Left cardiac atrium (tissue), 4 donors: ENCODE results near the gene SMIM20. TPM values are rescaled to one million over a fixed set of nuclear protein-coding genes. Genes with fewer than 3 reads are reported as not detected.
"Not testable (repeated sequence)": the region's sequence is repeated elsewhere in the genome, so short reads cannot be mapped to it uniquely, and the experiment has no call there.

Experiments used
- ATAC-seq, 2 donors: fragments of 200-7000 bp; cut with Tn5 transposase; one replicate each; pipeline ENCODE4 v1.9.1; 2020; ENCODE audit warnings: mild to moderate bottlenecking in 2 of 2, moderate library complexity in 2 of 2
- DNase-seq: peaks from one replicate; pipeline ENCODE4 v3.0.0-alpha.2; 2020
- intact Hi-C, 2 donors: fragments of 100-400 bp; cut with DNase I; formaldehyde crosslinking; loops; one replicate each; pipeline versions ENCODE4 v1.14.1 to v1.15.1; 2022 to 2023
- total RNA-seq, 2 donors: library from RNA; stranded (reverse); fragmentation: NEBNext Ultra II Directional; extraction: Animal tissue kit (Norgen Biotek cat#: 25700); gene quantifications; one replicate each; pipeline ENCODE4 v1.2.1, GENCODE V29; 2021
- donor health status: DM: no; HTN: yes; CAD: no.
- donor health status: DM: no; HTN: yes; CAD: no; lungs with severe emphysema.
- donor health status: DM: yes; HTN: yes; CAD: no.
- donor health status: Dilated cardiomyopathy.

SMIM20 gene
- total RNA-seq, 2 donors from 2014 or later = 26.6 to 34.2 TPM

DNA sequence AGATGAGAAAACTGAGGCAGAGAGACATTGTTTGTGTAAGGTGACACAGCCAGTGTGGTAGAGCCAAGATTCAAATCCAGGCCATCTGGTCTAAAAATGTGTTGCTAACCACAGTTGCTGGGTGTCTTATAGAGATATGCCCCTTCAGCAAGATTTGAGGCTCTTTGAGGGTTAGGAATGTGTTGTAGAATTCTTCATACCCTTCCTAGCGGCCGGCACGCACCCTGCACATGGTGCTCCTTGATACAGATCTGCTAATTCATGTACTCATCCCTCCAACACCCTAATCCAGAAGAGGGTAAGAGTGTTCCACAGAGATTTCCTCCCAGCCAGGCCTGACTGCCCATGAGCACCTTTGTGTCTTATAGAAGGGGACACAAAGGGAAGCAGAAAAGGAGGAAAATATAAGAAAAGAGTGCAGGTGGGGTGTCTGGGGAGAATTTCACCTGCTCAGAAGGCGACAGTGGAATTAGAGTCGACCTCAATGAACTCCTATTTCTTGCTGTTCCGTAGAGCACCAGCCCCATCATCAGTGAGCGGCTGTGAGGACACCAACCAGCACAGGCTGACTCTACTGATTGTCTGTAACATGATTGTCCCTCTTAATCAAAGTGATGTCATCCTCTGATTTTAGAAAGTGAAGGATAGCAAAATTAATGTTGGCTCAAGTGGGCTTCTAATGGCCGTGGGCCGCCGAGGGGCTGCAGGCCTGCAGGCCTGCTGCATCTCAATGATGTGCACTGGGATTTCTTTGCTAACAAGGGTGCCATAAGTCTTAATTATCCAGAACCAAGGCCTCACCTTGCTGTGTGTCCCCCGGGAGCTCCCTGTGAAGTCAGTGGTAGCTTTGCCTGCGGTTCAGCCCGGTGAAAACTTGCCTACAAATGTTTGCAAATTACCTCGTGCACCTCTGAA, 24.2 kb upstream of the SMIM20 start:
- no peak for DNase-seq
- intact Hi-C loops = no loop called here
- no peak for ATAC-seq

GRCh38 chr4:25890571-25891485, 23.2 kb upstream of the SMIM20 start:
- peak in 1 of 2 donors; percentile 23 for ATAC-seq
- DNase-seq = no peak
- intact Hi-C loops = no loop called here

GRCh38 chr4:25892796-25893195, 21.2 kb upstream of the SMIM20 start:
- DNase-seq = no peak
- peak in 1 of 2 donors; percentile 67 for ATAC-seq
- intact Hi-C loops = no loop called here

DNA sequence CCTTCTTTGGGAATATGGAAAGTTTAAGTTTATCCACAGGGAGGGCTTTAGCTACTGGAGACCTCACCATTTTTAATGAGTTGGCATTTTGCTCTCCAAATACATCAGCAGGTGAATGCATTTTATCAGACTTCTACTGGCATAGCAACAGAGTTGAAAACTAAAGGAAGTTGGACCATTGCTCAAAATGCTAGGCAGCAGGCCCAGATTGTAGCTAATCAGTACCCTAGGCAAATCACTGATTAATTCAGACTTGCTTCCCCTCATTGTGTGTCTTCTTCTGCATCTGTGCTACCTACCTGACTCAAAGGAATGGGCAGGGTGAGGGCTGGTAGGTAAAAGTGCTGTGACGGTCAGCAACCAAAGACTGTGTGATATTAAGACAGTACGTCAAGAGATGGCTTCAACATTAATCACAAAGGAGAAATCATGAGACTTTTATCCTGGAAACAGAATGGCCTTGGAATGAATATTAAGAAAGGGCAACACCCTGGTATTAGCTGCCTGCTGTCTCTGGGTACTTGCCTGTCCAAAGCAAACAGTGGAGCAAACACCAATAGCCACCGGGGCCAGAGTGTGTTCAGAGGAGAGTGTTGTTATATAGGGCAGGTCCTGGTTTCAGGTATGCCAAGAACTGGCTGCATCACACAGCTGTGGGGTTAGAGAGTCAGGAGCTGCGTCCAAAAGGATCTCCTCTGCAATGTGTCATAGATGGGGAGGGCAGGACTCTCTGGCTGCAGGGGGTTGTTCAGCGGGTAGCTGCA, 17.1 kb upstream of the SMIM20 start:
- ATAC-seq = no peak
- no peak for DNase-seq
- intact Hi-C loops = no loop called here

DNA sequence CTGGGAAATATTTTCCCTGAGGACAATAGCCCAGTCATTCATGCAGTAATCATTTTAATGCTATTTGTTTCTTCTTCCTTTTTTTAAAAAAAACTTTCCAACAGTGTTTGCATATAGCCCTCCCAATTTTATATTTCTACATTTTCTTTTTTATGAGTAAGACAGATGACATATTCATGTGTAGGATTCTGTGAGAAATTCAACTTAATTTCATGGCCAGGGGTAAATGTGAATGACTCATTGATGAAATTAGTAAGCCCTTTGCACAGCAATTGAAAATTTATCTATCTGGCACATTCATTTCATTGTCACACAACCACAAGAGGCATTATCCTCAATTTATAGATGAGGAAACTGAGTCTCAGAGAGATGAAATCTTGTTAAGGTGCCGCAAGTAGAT, 13.7 kb upstream of the SMIM20 start:
- no peak for ATAC-seq
- no peak for DNase-seq
- intact Hi-C loops = no loop called here

DNA sequence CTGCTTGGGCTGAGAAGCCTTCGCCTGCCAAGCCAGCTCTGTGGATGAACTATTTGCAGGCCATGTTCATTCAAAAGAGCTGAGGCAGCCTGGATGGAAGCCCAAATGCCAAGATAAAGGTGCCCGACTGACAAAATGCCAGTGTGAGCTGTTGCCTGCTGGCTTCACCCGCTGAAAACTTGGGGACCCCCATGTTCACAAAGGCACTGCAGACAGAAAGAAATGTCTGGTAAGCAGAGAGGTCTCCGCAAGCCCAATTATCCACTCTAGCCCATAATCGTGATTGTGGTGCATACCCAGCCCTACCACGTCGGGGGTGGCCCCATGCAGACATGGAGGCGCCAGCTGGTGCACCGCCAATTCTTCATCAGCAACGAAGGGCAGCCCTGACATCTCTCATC, 13.0 kb upstream of the SMIM20 start:
- intact Hi-C loops = no loop called here
- ATAC-seq (no peak), DNase-seq (no peak)

- intact Hi-C loops = no loop called here
- ATAC-seq (peak in 1 of 2 donors; percentile 29), DNase-seq (no peak)
Measured at GRCh38 chr4:25903900-25904747, 9.9 kb upstream of the SMIM20 start.

DNA sequence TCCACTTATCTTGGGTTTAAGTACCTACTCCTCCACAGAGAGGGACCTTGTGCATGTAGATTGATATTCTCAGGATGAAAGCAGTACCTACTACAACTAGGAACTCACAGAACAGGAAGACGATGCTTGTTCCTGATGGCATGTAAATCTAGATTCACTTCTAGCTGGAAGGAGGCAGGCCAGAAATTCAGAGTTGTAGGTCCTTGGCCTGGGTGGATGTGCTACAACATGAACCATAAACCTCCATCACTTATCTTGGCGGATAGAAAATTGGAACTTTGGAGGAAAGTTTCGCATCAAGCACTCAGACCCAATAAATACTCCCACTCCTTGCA, 9.3 kb upstream of the SMIM20 start:
- DNase-seq (no peak), ATAC-seq (no peak)
- intact Hi-C loops = no loop called here

DNA sequence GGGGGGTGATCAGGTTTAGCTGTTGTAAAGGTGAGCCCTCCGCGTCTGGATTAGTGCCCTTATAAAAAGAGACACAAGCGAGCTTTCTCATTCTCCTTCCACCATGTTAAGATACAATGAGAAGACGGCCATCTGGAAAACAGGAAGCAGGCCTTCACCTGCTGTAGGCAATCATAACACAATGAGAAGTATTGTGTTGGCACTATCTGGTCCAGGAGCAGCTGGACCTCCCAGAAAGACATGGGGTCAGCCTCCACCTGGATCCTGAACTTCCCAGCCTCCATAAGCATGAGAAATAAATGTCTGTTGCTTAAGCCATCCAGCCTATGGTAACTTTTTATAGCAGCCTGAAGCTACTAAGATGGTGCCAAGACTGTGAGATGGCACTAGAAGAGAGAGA, 8.6 kb upstream of the SMIM20 start:
- ATAC-seq (no peak), DNase-seq (no peak)
- intact Hi-C loops = no loop called here

DNA sequence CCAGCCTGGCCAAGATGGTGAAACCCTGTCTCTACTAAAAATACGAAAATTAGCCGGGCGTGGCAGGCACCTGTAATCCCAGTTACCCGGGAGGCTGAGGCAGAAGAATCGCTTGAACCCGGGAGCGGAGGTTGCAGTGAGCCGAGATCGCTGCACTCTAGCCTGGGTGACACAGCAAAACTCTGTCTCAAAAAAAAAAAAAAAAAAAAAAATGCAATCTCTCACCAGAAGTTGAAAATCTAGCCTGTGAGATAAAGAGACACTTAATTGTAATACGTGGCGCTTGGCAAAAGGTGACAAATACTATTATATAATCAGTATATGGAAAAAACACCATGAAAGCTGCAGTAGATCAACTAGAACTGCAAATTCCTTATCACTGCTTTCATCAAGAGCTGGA, 7.9 kb upstream of the SMIM20 start:
- ATAC-seq, DNase-seq, intact Hi-C loops: not testable (repeated sequence)

- intact Hi-C loops = no loop called here
- ATAC-seq = peak in 1 of 2 donors; percentile 61
- no peak for DNase-seq
Measured at GRCh38 chr4:25908491-25908901, 5.5 kb upstream of the SMIM20 start.

- intact Hi-C loops = no loop called here
- no peak for ATAC-seq
- DNase-seq = no peak
Measured at GRCh38 chr4:25911356-25911755, 2.7 kb upstream of the SMIM20 start.

- intact Hi-C loops = no loop called here
- DNase-seq (peak; percentile 43), ATAC-seq (peak; percentile 14 to 20)
Measured at GRCh38 chr4:25913056-25913850, 767 bp upstream of the SMIM20 start.

DNA sequence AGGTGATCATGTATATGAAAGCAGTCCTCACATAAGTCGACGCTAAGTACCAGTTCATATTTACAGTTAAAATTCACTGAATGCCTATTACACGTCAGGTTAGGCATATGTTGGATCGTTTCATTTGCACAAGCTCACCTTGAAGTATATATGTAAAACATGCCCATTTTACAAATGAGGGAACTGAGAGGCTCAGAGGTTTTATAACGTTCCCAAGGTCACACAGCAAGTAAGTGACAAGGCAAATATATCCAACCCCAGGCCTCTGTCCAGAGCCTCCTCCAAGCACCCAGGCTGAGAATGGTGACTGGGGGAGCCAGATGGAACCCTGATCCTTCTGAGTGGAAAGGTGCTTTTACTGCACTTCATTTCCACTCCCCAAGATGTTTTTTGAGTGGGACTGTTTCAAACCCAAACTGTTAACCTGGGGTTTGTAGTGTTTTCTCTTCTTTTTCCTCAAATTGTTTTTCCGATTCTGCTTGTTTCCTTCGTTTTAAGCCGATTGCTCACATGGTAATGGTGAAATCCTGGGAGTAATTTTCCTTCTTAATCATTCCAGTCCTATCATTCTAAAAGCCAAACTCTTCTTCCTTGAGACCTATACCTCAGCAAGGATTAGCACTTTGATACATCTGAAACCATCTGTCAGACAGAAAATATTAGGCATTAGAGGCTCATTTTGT, 791 bp downstream of the SMIM20 start:
- intact Hi-C loops = no loop called here
- ATAC-seq = no peak

DNA sequence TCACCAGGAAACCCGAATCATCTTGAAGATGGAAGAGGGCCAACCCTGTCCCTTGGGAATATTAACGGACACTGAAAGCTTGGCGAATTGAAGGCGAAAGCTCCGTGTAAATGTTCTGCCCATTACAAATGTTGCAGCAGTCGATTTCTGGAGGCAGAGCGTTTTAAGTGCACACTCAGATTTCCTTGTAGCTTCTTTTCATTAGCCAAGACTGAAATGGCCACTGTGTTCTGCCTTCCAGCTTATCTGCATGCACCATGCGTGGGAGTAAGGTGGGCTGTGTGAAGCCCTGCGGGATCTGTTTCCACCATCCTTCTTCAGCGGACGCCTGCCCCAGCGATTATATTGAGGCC, 1.3 kb downstream of the SMIM20 start:
- no peak for DNase-seq
- ATAC-seq = no peak
- intact Hi-C loops = no loop called here

More for the DNA sequence above, 791 bp downstream of the SMIM20 start:
- no peak for DNase-seq

GRCh38 chr4:25916870-25917269, 2.9 kb downstream of the SMIM20 start:
- DNase-seq (no peak), ATAC-seq (no peak)
- intact Hi-C loops = no loop called here

- intact Hi-C loops = loop anchor here in 1 of 2 donors (10.0 kb wide), 1 partner anchor 405 kb away; the partner anchor contains the start of gene RBPJ
- DNase-seq = no peak
- ATAC-seq = no peak
Measured at GRCh38 chr4:25919676-25920075, 5.7 kb downstream of the SMIM20 start.
